NCI-H1092 treated with DMSO at 0.1 percent for 48 hours (cell line): Measurements from ENCODE around the gene SNX9.
"Not testable (repeated sequence)": the region's sequence is repeated elsewhere in the genome, so short reads cannot be mapped to it uniquely, and the experiment has no call there.

Source experiments
- DNase-seq: peaks from one replicate; lab custom pipeline; 2025; lab: John Stamatoyannopoulos, UW

Gene SNX9

GRCh38 chr6:157823001-157823527, at the start of gene SNX9:
SNX9 (plus strand) TSS chr6:157823246; CDS start chr6:157823435, 189 bp downstream.
- peak; percentile 35 for DNase-seq

GRCh38 chr6:157773248-157773773, 49.7 kb upstream of the SNX9 start:
- no peak for DNase-seq

- no peak for DNase-seq
Measured at GRCh38 chr6:157774153-157775135, 48.6 kb upstream of the SNX9 start.

GRCh38 chr6:157775376-157775775, 47.7 kb upstream of the SNX9 start:
- DNase-seq: no peak

GRCh38 chr6:157777344-157777743, 45.7 kb upstream of the SNX9 start:
- DNase-seq: no peak

GRCh38 chr6:157778719-157779118, 44.3 kb upstream of the SNX9 start:
- DNase-seq: no peak

- DNase-seq: no peak
Measured at GRCh38 chr6:157779705-157780604, 43.1 kb upstream of the SNX9 start.

GRCh38 chr6:157785636-157786035, 37.4 kb upstream of the SNX9 start:
- no peak for DNase-seq

- no peak for DNase-seq
Measured at GRCh38 chr6:157786221-157786620, 36.8 kb upstream of the SNX9 start.

GRCh38 chr6:157787080-157787479, 36.0 kb upstream of the SNX9 start:
- DNase-seq: no peak

- DNase-seq: no peak
Measured at GRCh38 chr6:157788180-157788579, 34.9 kb upstream of the SNX9 start.

- no peak for DNase-seq
Measured at GRCh38 chr6:157789297-157789696, 33.7 kb upstream of the SNX9 start.

- no peak for DNase-seq
Measured at GRCh38 chr6:157789861-157790260, 33.2 kb upstream of the SNX9 start.

- DNase-seq: no peak
Measured at GRCh38 chr6:157790548-157791160, 32.4 kb upstream of the SNX9 start.

GRCh38 chr6:157791450-157791849, 31.6 kb upstream of the SNX9 start:
- peak; percentile 61 for DNase-seq

- no peak for DNase-seq
Measured at GRCh38 chr6:157792671-157793070, 30.4 kb upstream of the SNX9 start.

GRCh38 chr6:157794012-157794411, 29.0 kb upstream of the SNX9 start:
- not testable (repeated sequence) for DNase-seq

- DNase-seq: no peak
Measured at GRCh38 chr6:157795841-157796240, 27.2 kb upstream of the SNX9 start.

- no peak for DNase-seq
Measured at GRCh38 chr6:157798851-157799250, 24.2 kb upstream of the SNX9 start.

- DNase-seq: not testable (repeated sequence)
Measured at GRCh38 chr6:157799561-157799960, 23.5 kb upstream of the SNX9 start.

GRCh38 chr6:157800420-157801237, 22.4 kb upstream of the SNX9 start:
- no peak for DNase-seq
